HG03457 (cell line): ENCODE results near the gene SHISAL2A.

Experiments
- ATAC-seq: cut with Tn5 transposase; IDR thresholded peaks from one replicate; pipeline ENCODE4 v1.9.1; 2021; ENCODE audit warnings: moderate number of reproducible peaks; ENCODE audit not compliant: unreplicated experiment

The SHISAL2A gene

DNA sequence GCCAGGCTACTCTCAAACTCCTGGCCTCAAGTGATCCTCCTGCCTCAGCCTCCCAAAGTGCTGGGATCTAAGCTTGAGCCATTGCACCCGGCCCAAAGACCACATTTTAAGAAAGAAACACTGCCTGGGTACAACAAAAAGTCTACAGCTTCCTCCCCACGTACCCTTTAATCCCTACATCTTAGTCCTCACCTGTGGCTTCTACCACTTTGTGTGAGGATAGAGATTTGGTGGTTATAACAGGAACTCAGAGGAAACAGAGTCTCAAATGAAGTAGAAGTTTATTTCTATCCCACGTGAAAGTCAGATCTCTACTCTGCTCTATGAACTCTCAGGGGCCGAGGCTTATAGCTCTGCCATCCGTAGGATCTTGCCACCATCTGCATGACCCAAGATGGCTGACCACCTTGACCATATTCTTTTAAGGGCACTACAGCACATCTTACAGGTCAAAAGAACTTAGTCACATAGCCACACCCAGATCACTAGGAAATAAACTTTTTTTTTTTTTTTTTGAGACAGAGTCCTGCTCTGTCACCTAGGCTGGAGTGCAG, 17.4 kb upstream of the SHISAL2A start:
- no peak for ATAC-seq

DNA sequence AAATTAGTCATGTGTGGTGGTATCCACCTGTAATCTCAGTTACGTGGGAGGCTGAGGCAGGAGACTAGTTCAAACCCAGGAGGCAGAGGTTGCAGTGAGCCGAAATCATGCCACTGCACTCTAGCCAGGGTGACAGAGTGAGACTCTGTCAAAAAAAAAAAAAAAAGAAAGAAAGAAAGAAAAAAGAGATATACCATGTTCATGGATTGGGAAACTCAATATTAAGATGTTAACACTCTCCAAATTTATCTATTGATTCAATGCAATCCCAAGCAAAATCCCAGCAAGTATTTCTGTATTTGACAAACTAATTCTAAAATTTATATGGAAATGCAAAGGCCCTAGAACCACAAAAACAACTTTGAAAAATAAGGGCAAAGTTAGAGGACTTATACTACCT, 11.0 kb upstream of the SHISAL2A start:
- no peak for ATAC-seq

DNA sequence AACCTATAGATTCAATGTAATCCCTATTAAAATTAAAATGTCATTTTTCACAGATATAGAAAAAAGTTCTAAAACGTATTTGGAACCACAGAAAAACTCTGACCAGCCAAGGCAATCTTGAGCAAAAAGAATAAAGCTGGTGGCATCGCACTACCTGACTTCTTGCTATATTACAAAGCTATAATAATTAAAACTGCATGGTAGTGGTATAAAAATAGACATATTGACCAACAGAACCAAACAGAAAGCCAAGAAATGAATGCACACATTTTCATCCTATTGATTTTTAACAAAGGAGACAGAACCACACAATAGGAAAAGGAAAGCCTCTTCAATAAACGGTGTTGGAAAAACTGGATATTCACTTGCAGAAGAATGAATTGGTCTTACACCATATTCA, 9.2 kb upstream of the SHISAL2A start:
- ATAC-seq = no peak

DNA sequence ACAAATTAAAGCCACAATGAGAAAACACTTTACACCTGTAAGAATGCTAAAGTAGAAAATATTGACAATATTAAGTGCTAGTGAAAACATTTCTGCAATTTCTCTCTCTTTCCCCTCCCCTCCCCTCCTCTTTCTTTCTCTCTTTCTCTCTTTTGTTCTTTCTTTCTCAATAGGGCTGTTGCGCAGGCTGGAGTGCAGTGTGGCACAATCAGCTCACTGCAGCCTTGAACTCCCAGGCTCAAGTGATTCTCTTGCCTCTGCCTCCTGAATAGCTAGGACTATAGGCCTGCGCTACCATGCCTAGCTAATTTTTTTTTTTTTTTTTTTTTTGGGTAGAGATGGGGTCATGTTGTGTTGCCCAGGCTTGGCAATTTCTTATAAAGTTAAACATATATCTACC, 5.9 kb upstream of the SHISAL2A start:
- ATAC-seq = no peak

DNA sequence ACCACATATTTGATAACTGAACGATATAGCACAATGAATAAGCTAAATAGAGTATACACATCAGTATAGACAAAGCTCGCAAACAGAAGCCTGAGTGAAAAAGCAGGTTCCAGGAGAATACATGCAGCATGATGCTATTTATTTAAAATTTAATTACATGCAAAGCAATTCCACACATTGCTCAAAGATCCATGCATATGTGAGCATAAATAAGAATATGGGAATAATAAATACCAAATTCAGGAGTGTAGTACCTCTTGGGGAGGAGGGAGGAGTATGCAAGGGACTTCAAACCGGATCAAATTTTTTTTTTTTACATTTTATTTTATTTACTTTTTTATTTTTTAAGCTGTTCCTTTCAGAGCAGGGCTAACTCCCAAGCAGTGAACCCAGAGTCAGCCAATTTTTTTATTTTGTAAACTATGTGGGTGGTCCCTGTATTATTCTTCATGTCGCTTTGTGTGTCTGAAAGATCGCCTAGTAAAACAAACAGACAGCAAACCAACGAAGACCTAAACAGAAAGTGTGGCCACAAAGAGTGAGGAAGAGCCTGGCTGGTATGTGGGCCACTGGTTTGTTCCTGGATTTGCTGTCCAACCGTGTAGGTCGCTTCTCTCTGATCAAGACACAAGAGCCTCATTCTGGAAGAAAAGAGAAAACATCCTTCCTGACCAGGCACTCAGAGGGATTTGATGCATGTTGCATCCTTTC, 4.2 kb upstream of the SHISAL2A start:
- ATAC-seq = no peak

DNA sequence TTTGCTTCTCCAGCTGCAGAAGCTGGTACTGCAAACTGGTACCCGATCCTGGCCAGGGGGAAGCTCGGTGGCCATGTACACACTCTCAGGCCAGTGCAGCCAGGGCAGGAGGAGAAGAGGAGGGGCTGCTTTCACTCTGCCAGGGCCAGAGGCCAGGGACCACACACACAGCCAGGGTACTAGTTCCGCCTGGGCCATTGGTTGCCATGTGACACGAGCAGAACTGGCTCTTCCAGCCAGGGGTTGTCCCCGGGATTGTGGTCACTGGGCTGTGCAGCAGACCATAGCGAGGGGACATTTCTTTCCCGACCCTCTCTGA, 3.7 kb upstream of the SHISAL2A start:
- no peak for ATAC-seq

DNA sequence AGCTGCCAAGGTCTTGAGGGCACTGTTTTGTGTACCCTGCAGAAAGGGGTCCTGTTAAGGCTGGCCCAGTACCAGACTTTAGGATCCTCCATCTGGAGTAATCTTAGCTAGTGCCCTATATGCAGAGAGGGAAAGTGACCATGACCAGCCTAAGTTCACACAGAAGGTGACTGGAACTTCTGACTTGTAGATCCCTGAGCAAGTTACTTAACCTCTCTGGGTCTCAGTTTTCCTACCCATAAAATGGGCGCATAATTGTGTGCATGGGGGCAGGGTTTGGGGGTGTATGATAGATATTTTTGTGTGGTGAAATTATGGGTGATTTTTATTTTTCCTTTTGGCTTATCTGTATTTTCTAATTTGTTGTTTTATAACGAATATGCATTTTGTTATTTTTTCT, 3.3 kb upstream of the SHISAL2A start:
- ATAC-seq = no peak

DNA sequence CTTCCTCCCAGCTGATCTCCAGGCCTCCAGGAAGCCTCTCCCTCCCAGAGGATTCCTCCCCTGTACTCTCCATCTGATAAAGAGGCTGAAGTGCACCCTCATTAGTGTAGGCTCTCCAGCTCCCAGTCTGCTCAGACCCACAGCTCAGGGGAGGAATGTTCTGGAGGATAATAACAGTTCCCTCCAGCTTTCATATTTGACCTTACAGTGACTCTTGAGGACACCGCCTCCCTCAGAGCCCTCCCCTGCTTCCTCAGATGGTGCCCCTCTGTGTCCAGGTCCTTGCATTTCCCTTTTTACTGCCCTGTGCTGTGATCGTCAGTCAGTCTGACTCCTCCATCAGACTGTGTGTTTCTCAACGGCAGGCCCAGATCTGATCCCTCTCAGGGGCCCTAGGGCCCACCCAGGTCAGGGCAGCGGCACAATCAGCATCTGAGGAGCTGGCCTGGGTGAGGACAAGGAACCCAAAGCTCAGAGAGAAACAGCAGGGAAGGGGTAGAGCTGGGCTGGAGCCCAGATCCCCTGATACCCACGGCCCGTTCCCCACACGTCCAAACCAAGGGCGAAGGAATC, 1.1 kb upstream of the SHISAL2A start:
- ATAC-seq = no peak

DNA sequence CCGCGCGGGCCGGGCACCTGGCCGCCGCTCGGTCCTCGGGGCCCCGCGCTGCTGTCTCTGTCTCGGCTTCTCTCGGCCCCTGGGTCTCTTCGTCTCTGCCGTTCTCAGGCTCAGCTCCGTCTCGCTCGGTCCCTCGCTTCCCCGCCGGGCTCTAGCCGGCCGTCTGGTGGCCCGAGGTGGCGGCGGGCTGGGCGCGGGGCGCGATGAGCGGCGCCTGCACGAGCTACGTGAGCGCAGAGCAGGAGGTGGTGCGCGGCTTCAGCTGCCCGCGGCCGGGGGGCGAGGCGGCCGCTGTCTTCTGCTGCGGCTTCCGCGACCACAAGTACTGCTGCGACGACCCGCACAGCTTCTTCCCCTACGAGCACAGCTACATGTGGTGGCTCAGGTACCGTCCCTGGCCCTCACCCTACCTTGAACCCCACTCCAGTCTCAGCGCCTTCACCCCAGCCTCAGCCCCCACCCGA, 355 bp downstream of the SHISAL2A start:
- ATAC-seq = no peak

DNA sequence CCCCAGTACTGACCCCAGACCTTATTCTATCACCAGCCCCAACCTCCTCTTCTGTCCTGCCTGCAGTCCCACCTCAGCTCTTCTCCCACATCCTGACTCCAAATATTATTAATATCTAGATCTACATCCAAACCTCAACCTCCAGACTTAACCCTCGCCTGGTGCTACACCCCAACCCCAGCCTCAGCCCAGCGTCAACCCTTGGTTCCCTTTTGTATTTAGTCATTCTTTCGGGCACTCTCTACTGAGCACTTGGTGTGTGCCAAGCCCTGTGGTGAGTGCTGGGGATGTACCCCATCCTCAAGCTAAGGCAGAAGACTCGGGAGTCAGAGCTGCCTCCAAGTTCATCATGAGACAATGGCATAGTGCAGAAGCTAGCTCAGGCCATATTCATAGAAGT, 1.1 kb downstream of the SHISAL2A start:
- ATAC-seq = no peak

DNA sequence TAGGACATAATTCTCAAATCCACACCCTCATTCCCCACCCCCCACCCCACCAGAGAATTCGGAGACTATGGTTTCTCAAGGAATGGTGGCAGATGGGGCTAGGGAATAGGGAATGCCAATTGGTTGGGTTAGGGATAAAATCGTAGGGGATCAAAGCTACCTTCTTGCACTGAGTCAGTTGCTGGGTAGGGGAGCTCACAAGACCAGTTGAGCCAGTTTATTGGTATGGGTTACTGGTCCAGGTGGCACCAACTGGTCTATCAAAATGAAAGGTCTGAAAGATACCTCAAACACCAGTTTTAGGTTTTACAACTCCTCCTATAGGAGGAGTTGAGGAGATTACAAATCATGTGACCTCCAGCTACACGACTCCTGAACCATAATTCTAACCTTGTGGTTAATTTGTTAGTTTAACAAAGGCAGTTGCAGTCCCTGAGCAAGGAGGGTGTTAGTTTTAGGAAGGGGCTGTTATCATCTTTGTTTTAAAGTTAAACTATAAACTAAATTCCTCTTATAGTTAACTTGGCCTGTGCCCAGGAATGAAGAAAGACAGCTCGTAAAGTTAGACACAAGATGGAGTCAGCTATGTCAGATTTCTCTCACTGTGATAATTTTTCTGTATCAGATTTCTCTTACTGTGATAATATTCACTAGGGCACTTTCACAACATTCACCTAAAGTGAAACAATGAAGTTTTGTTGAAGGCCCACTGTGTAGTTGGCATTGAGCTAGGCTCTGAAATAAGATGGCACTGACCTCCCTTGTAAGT, 2.5 kb downstream of the SHISAL2A start:
- no peak for ATAC-seq

DNA sequence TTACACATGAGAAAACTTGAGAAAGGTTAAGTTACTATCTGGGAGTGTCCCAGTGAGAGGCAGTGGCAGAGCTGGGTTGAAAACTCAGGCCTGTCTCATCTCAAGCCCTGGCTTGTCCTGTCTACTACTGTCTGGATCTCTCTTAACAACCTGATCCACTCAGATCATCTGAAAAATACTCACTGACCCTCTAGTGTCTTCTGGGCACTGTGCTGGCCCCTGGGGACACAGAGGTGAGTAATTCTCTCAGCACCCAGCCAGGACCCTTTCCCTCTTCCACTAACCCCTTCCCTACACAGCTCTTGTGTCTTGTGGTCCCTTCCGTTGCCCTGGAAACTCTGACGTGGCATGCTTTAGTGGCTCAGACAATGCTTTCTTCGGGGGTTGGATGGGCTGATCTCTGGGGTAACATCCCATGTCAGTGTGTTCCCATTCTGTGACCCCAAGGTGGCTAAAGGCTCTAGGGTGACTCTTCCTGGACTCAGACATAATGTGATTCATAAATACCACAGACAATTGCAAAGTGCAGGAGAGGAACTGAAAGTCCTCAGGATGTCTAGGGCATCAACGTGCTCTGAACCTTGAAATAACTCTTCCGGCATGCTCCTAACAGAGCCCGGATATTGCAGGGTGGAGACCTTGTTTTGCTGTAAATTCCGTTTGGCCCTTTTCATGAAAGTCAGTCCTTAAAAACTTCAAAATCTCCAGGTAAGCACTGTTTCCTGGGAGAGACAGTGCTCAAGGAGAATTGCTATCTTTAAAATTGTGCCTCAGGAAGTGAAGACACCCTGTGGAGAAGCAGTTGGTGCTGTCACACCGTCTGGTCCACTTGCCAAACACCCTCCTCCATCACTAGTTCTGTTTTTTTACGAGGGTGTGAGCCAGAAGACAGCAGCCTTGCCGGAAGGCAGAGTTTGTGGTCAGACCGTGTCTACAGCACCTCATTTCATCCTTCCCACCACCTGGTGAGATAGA, 4.0 kb downstream of the SHISAL2A start:
- peak; percentile 71 for ATAC-seq

DNA sequence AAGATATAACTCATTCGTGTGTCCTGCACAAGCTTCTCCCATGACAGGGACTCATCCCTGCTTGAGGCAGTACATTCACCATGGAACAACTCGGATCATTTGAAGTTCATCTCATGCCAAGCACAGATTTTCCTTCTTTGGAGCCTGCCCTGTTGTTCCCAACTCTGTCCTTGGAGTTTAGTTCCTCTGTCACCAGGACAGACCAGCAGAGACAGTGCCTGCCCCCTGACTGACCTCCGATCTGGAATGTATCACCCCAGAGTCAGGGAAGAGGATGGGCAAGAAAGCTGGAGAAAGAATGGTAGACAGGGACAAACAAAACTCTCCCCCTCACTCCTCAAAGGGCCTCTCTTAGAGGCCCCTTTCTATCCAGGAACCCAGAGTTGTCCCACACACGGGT, 5.0 kb downstream of the SHISAL2A start:
- no peak for ATAC-seq

DNA sequence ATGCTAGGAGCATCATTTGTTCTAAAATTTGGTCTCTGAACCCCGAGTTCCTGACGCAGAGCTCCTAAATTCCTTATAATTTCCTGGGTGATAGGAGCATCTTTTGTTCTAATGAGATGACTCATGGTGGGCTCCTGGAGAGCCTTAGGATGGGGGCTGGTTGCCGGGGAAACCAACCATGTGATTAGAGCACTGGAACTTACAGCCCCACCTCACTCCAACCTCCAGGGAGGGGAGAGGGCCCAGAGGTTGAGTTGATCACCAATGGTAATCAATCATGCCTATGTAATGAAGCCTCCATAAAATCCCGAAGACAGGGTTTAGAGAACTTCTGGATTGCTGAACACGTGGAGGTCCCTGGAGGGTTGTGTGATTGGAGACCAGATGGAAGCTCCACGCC, 7.7 kb downstream of the SHISAL2A start:
- no peak for ATAC-seq

DNA sequence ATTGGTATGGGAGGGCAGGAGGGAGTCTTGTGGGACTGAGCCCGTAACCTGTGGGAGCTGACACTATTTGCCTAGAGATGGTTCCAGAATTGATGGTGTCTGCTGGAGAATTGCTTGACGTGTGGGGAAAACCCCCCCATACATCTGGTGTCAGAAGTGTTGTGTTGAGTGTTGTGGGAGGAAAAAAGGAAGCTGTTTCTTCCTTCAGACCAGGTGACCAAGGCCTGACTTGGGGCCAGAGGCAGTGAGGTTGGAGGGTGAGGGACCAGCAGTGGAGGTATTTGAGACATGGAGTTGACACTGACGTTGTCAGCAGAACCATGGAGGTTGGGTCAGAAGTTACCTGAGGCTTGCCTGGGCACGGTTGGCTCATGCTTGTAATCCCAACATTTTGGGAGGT, 8.3 kb downstream of the SHISAL2A start:
- ATAC-seq = no peak

DNA sequence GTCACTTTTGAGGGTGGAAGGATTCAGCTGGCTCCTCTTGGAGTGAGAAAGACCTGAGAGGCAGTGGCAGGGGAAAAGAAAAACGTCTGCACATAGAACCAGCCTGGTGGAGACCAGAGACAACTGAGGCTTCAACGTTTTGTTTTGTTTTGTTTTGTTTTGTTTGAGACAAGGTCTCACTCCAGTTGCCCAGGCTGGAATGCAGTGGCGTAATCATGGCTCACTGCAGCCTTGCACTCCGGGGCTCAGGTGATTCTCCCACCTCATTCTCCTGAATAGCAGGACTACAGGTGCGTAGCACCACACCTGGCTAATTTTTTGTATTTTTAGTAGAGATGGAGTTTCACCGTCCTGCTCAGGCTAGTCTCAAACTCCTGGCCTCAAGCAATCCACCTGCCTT, 12.3 kb downstream of the SHISAL2A start:
- ATAC-seq = no peak

DNA sequence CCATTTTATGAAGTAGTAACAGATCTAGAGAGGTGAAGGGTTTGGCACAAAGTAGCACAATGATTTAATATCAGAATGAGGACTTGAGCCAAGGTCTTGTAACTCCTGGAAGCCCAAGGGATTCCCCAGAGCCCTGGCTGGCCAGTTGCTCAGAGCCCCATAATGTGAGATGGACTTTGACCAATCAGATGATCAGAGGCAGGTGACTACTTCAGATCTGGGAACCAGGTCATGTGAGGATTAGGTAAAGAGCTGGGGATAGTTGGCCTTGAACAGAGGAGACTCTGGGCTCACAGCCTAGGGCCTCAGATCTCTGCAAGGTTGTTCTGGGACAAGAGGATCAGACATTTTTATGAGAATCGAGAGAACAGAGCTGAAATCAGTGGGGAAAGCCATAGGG, 18.9 kb downstream of the SHISAL2A start:
- ATAC-seq = no peak

DNA sequence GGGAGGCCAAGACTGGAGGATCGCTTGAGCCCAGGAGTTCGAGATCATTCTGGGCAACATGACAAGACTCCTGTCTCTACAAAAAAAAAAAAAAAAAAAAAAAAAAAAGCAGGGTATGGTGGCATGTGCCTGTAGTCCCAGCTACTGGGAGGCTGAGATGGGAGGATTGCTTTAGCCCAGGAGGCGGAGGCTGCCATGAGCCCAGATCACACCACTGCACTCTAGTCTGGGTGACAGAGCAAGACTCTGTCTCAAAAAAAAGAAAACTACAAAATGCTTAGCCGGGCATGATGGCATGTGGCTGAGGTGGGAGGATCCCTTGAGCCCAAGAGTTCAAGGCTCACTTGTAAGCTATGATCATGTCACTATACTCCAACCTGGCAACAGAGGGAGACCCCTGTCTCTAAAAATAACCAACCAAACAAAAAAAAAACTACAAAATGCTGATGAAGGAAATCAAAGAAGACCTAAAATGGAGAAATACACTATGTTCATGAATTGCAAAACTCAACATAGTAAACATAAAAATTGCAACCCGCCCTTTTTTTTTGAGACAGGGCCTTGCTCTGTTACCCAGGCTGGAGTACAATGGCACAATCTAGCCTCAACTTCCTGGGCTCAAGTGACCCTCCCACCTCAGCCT, 20.4 kb downstream of the SHISAL2A start:
- no peak for ATAC-seq

DNA sequence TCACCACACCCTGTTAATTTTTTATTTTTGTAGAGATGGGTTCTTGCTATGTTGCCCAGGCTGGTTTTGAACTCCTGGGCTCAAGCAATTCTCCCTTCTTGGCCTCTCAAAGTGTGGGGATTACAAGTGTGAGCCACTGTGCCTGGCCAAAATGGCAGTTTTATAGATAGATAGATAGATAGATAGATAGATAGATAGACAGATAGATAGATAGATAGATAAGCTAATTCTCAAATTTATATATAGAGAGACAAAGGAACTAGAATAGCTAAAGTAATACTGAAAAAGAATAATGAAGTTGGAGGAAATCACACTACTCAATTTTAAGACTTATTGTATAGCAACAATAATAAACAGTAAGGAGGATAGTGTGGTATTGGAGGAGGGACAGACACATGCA, 21.1 kb downstream of the SHISAL2A start:
- ATAC-seq = no peak

DNA sequence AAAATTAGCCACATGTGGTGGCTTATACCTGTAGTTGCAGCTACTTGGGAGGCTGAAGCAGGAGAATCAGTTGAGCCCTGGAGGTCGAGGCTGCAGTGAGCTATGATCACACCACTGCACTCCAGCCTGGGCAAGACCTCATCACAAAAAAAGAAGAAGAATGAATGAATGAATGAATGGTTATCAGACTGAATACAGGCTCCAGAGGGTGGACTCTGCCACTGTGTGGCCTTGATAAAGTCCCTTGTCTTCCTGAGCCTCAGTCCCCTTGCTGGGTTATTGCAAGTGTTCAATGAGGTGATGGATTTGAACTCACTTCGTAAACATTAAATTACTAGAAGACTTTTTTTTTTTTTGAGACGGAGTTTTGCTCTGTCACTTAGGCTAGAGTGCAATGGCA, 24.7 kb downstream of the SHISAL2A start:
- ATAC-seq = no peak
